ENCODE measurements around the gene AGBL5. TPM values are rescaled to one million over a fixed set of nuclear protein-coding genes. Genes with fewer than 3 reads are reported as not detected.

AGBL5 gene
- polyA plus RNA-seq, 1 donor (not counting 4 experiments of a cell fraction or from before 2014, with no cell fraction given), result 25.5 TPM

DNA sequence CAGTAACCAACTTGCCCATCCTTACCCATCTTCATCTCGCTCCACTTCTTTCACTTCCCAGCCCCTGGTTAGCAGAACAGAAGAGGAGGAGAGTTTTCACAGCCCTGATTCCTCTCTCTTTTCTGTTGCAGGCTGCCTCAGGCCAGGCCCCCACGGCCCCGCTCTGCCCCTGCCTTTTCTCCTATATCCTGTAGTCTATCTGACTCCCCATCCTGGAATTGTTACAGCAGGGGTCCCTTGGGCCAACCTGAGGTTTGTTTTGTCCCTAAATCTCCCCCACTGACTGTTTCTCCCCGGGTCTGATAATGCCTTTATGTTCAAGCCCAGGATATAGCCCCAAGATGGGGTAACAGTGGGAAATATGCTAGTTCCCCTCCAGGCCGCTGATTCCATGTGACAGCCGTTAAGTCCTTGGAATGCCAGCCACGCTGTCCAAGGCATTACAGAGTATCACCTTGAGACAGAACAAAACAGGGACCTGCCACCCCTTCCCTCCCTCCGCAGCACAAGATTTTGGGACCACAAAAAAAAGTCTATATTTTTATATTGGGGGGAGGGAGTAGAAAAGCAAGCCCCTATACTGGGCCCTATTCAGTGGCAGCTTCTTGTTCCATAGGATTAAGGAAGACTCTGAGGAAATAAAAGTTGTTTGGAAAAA, 18.6 kb downstream of the AGBL5 start:
- TF ChIP-seq, protein P1, sequence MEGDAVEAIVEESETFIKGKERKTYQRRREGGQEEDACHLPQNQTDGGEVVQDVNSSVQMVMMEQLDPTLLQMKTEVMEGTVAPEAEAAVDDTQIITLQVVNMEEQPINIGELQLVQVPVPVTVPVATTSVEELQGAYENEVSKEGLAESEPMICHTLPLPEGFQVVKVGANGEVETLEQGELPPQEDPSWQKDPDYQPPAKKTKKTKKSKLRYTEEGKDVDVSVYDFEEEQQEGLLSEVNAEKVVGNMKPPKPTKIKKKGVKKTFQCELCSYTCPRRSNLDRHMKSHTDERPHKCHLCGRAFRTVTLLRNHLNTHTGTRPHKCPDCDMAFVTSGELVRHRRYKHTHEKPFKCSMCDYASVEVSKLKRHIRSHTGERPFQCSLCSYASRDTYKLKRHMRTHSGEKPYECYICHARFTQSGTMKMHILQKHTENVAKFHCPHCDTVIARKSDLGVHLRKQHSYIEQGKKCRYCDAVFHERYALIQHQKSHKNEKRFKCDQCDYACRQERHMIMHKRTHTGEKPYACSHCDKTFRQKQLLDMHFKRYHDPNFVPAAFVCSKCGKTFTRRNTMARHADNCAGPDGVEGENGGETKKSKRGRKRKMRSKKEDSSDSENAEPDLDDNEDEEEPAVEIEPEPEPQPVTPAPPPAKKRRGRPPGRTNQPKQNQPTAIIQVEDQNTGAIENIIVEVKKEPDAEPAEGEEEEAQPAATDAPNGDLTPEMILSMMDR (optimal IDR thresholded peaks at IDR 0.05 in 1 of 3, IDR thresholded peaks at IDR 0.05 in 1 of 3, conservative IDR thresholded peaks at IDR 0.05 in 1 of 3; ENCODE audit: extremely low read depth in 1 of 3, insufficient read depth in 2 of 3, low read length in 3 of 3), result no peak
- no peak for TF ChIP-seq EZH2 (IDR thresholded peaks at IDR 0.05; ENCODE audit: low read length)
- peak overlapping the region; percentile 94 for H3K4me2 ChIP-seq (ENCODE audit: control insufficient read depth, extremely low read depth, insufficient read depth, low read depth, low read length)
- no peaks in the 10 kb centered on the region for H3K9me3 ChIP-seq (ENCODE audit: control insufficient read depth, low read depth, low read length)
- FAIRE-seq, result no peak
- peaks cover 34% of the 10 kb centered on the region for H3K79me2 ChIP-seq (ENCODE audit: control insufficient read depth, insufficient read depth, low read length)
- H3K27me3 ChIP-seq (ENCODE audit: control insufficient read depth, extremely low read depth, insufficient read depth, low read length), result no peaks in the 10 kb centered on the region
- dilution Hi-C loops (cut with MboI; ENCODE audit: extremely low pct_ligation_motif_present, low sequenced_read_pairs), result no loop called here
- H3K4me3 ChIP-seq (ENCODE audit: control insufficient read depth in 2 of 3, extremely low read depth in 1 of 3, insufficient read depth in 2 of 3, low read depth in 1 of 3, low read length in 3 of 3), result peak overlapping the region; percentile 95 to 97 (median 95)
- no peaks in the 10 kb centered on the region for H4K20me1 ChIP-seq (ENCODE audit: control insufficient read depth, extremely low read depth, insufficient read depth, low read length)
- H2AFZ ChIP-seq (ENCODE audit: control insufficient read depth, low read length), result no peak overlapping the region
- H3K36me3 ChIP-seq (ENCODE audit: control insufficient read depth in 2 of 2, extremely low read depth in 1 of 2, insufficient read depth in 2 of 2, low read length in 2 of 2), result peaks cover 13 to 27% of the 10 kb centered on the region in 2 experiments
- peaks cover 17% of the 10 kb centered on the region for H3K4me1 ChIP-seq (ENCODE audit: control insufficient read depth, extremely low read depth, insufficient read depth, low read length)
- DNase-seq (ENCODE audit: low read depth, low spot score), result no peak
- H3K9me1 ChIP-seq (ENCODE audit: control insufficient read depth, extremely low read depth, insufficient read depth, low read length), result peaks cover 2% of the 10 kb centered on the region
- H3K9ac ChIP-seq (ENCODE audit: control insufficient read depth, extremely low read depth, insufficient read depth, low read length), result peak overlapping the region; percentile 92
- peak overlapping the region; percentile 85 for H3K27ac ChIP-seq (ENCODE audit: control insufficient read depth, insufficient read depth, low read length)

- dilution Hi-C loops (cut with MboI; ENCODE audit: extremely low pct_ligation_motif_present, low sequenced_read_pairs), result no loop called here
- no peaks in the 10 kb centered on the region for H3K27me3 ChIP-seq (ENCODE audit: control insufficient read depth, extremely low read depth, insufficient read depth, low read length)
- TF ChIP-seq, protein P1 (optimal IDR thresholded peaks at IDR 0.05 in 1 of 3, IDR thresholded peaks at IDR 0.05 in 1 of 3, conservative IDR thresholded peaks at IDR 0.05 in 1 of 3; ENCODE audit: extremely low read depth in 1 of 3, insufficient read depth in 2 of 3, low read length in 3 of 3), result no peak
- TF ChIP-seq EZH2 (IDR thresholded peaks at IDR 0.05; ENCODE audit: low read length), result no peak
These were observed 19.3 kb downstream of the AGBL5 start for GRCh38 chr2:27070653-27071276.

More at GRCh38 chr2:27070653-27071276, 19.3 kb downstream of the AGBL5 start:
- peaks cover 11 to 27% of the 10 kb centered on the region in 2 experiments for H3K36me3 ChIP-seq (ENCODE audit: control insufficient read depth in 2 of 2, extremely low read depth in 1 of 2, insufficient read depth in 2 of 2, low read length in 2 of 2)
- H4K20me1 ChIP-seq (ENCODE audit: control insufficient read depth, extremely low read depth, insufficient read depth, low read length), result no peaks in the 10 kb centered on the region
- no peaks in the 10 kb centered on the region for H3K9me3 ChIP-seq (ENCODE audit: control insufficient read depth, low read depth, low read length)
- DNase-seq (ENCODE audit: low read depth, low spot score) (no peak), FAIRE-seq (no peak)
- peak overlapping the region; percentile 92 for H3K9ac ChIP-seq (ENCODE audit: control insufficient read depth, extremely low read depth, insufficient read depth, low read length)
- peaks cover 17% of the 10 kb centered on the region for H3K4me1 ChIP-seq (ENCODE audit: control insufficient read depth, extremely low read depth, insufficient read depth, low read length)
- peak overlapping the region; percentile 85 for H2AFZ ChIP-seq (ENCODE audit: control insufficient read depth, low read length)
- peak overlapping the region; percentile 85 for H3K27ac ChIP-seq (ENCODE audit: control insufficient read depth, insufficient read depth, low read length)
- peak overlapping the region; percentile 94 for H3K4me2 ChIP-seq (ENCODE audit: control insufficient read depth, extremely low read depth, insufficient read depth, low read depth, low read length)
- peak overlapping the region; percentile 95 to 97 (median 95) for H3K4me3 ChIP-seq (ENCODE audit: control insufficient read depth in 2 of 3, extremely low read depth in 1 of 3, insufficient read depth in 2 of 3, low read depth in 1 of 3, low read length in 3 of 3)
- H3K9me1 ChIP-seq (ENCODE audit: control insufficient read depth, extremely low read depth, insufficient read depth, low read length), result no peaks in the 10 kb centered on the region
- H3K79me2 ChIP-seq (ENCODE audit: control insufficient read depth, insufficient read depth, low read length), result peaks cover 34% of the 10 kb centered on the region
